Uterus (tissue), 4 donors: ENCODE measurements around the gene SMARCC1. TPM values are rescaled to one million over a fixed set of nuclear protein-coding genes. Genes with fewer than 3 reads are reported as not detected.

Experiments
- DNase-seq, 2 donors: peaks; one replicate each; pipeline ENCODE4 v3.0.0-alpha.2; 2019 to 2020
- H3K27ac ChIP-seq, 2 donors: fragments of 200-600 bp; sonication (generic); 1 replicate in 1 of 2; 2 replicates in 1 of 2; pipeline ENCODE4 v1.5.1; 2016 to 2018
- H3K27me3 ChIP-seq, 2 donors: fragments of 200-600 bp; sonication (generic); one replicate each; pipeline ENCODE4 v1.5.1; 2018 to 2019; ENCODE audit warnings: control low read depth in 1 of 2
- H3K36me3 ChIP-seq, 2 donors: fragments of 200-600 bp; sonication (generic); one replicate each; pipeline ENCODE4 v1.5.1; 2019; ENCODE audit warnings: control low read depth in 1 of 2
- H3K4me1 ChIP-seq, 2 donors: fragments of 200-600 bp; sonication (generic); one replicate each; pipeline ENCODE4 v1.5.1; 2018 to 2019; ENCODE audit warnings: control low read depth in 1 of 2
- H3K4me3 ChIP-seq, 2 donors: fragments of 200-600 bp; sonication (generic); 1 replicate in 1 of 2; 2 replicates in 1 of 2; pipeline ENCODE4 v1.5.1; 2018 to 2019; ENCODE audit warnings: mild to moderate bottlenecking in 1 of 2
- H3K9me3 ChIP-seq, 2 donors: fragments of 200-600 bp; sonication (generic); one replicate each; pipeline ENCODE4 v1.5.1; 2019; ENCODE audit warnings: control low read depth in 1 of 2
- CTCF ChIP-seq, 4 experiments: fragments of 200-600 bp in 2 of 4; fragments of 450-650 bp in 2 of 4; sonication (generic) in 2 of 4; IDR thresholded peaks; one replicate each; pipeline ENCODE4 v1.5.1; 2016 to 2019; ENCODE audit warnings: antibody characterized with exemption in 4 of 4, mild to moderate bottlenecking in 2 of 4, moderate library complexity in 1 of 4
- POLR2A ChIP-seq, 2 donors: fragments of 450-650 bp; IDR thresholded peaks; one replicate each; pipeline ENCODE4 v1.6.1; 2016; ENCODE audit warnings: antibody characterized with exemption in 2 of 2, mild to moderate bottlenecking in 1 of 2, moderate library complexity in 1 of 2
- intact Hi-C: fragments of 100-400 bp; cut with DNase I; formaldehyde crosslinking; loops from one replicate; pipeline ENCODE4 v1.15.1; 2023; ENCODE audit warnings: low total_unique reads
- total RNA-seq, 4 donors: library from RNA; depleted of rRNA in 3 of 4; stranded (reverse); fragments of >200 nt in 3 of 4; gene quantifications; one replicate each; pipeline versions ENCODE4 v1.1.0 to v1.2.4, GENCODE V29; 2014 to 2023
- donor health status: DM: yes; HTN: yes; CAD: no.

The SMARCC1 gene
- total RNA-seq, 4 donors from 2014 or later, result 23.8 to 61.0 (median 45.5) TPM

GRCh38 chr3:47813551-47814177, 32.0 kb upstream of the SMARCC1 start:
- no peaks in the 10 kb centered on the region for H3K36me3 ChIP-seq
- TF ChIP-seq POLR2A (IDR thresholded peaks at IDR 0.05) (no peak), CTCF (IDR thresholded peaks at IDR 0.05) (no peak)
- H3K9me3 ChIP-seq, result no peaks in the 10 kb centered on the region
- no peak for DNase-seq
- intact Hi-C loops, result no loop called here
- H3K27ac ChIP-seq, result no peak overlapping the region
- H3K4me3 ChIP-seq, result no peak overlapping the region
- H3K4me1 ChIP-seq, result no peaks in the 10 kb centered on the region
- no peaks in the 10 kb centered on the region for H3K27me3 ChIP-seq

- peaks cover 6 to 8% of the 10 kb centered on the region in 2 donors for H3K4me1 ChIP-seq
- no peak overlapping the region for H3K4me3 ChIP-seq
- H3K9me3 ChIP-seq, result no peaks in the 10 kb centered on the region
- no peak for TF ChIP-seq POLR2A (IDR thresholded peaks at IDR 0.05)
- TF ChIP-seq CTCF (IDR thresholded peaks at IDR 0.05), result no peak
- H3K27ac ChIP-seq, result no peak overlapping the region
- intact Hi-C loops, result loop anchor here (5.0 kb wide), 1 partner anchor 282 kb away; no protein-coding TSS in a partner anchor
- DNase-seq, result no peak
- H3K36me3 ChIP-seq, result no peaks in the 10 kb centered on the region
- no peaks in the 10 kb centered on the region for H3K27me3 ChIP-seq
Observed at GRCh38 chr3:47804577-47804976, 22.9 kb upstream of the SMARCC1 start.

- H3K27ac ChIP-seq, result peak overlapping the region; percentile 92 to 100
- intact Hi-C loops, result loop anchor here (5.0 kb wide), 1 partner anchor 281 kb away; no protein-coding TSS in a partner anchor
- no peak for DNase-seq
- no peaks in the 10 kb centered on the region for H3K27me3 ChIP-seq
- TF ChIP-seq POLR2A (IDR thresholded peaks at IDR 0.05) (no peak), CTCF (IDR thresholded peaks at IDR 0.05) (no peak)
- H3K9me3 ChIP-seq, result no peaks in the 10 kb centered on the region
- H3K36me3 ChIP-seq, result no peaks in the 10 kb centered on the region
- peak overlapping the region; percentile 73 to 98 for H3K4me3 ChIP-seq
- H3K4me1 ChIP-seq, result peaks cover 6 to 8% of the 10 kb centered on the region in 2 donors
Observed at GRCh38 chr3:47803480-47804025, 21.9 kb upstream of the SMARCC1 start.

- no peaks in the 10 kb centered on the region for H3K36me3 ChIP-seq
- no peaks in the 10 kb centered on the region for H3K9me3 ChIP-seq
- peak within 1 kb of the TSS; percentile 73 to 98 for H3K4me3 ChIP-seq
- H3K4me1 ChIP-seq, result peaks cover 6 to 8% of the 10 kb centered on the region in 2 donors
- intact Hi-C loops, result loop anchor here (5.0 kb wide), 1 partner anchor 281 kb away; no protein-coding TSS in a partner anchor
- peak; percentile 57 to 86 for TF ChIP-seq POLR2A (IDR thresholded peaks at IDR 0.05)
- peak in 1 of 4 experiments; percentile 7 for TF ChIP-seq CTCF (IDR thresholded peaks at IDR 0.05)
- DNase-seq, result peak; percentile 83 to 88
- peak within 1 kb of the TSS; percentile 92 to 100 for H3K27ac ChIP-seq
- no peaks in the 10 kb centered on the region for H3K27me3 ChIP-seq
Observed at GRCh38 chr3:47802734-47803479, 21.2 kb upstream of the SMARCC1 start, which contains the start of gene DHX30. Gene DHX30 (plus strand): TSS chr3:47803138. CDS start chr3:47810684, 7,546 bp downstream.
